ENCODE results near the gene FTO.
"Not testable (repeated sequence)": the region's sequence is repeated elsewhere in the genome, so short reads cannot be mapped to it uniquely, and the experiment has no call there.

Gene FTO

DNA sequence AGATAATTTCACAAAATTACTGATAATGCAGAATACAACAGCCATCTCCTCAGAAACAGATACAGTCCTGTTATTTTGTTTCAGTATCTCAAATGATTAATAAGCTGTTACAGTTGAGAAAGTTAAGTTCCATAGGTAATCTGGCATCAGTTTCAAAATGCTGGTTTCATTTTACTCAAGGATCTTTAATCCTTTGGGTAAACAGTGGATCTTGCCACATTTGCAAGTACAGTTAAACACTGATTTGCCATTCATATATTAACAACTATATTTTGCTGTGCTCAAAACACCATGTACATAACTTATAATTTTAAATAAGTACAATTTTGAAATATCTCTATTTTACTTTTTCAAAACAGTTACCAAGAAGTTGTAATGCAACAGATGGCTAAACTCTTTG, 31.5 kb upstream of the FTO start:
- DNase-seq (ENCODE audit: extremely low read depth, low read depth) = no peak
- TF ChIP-seq, protein P1, sequence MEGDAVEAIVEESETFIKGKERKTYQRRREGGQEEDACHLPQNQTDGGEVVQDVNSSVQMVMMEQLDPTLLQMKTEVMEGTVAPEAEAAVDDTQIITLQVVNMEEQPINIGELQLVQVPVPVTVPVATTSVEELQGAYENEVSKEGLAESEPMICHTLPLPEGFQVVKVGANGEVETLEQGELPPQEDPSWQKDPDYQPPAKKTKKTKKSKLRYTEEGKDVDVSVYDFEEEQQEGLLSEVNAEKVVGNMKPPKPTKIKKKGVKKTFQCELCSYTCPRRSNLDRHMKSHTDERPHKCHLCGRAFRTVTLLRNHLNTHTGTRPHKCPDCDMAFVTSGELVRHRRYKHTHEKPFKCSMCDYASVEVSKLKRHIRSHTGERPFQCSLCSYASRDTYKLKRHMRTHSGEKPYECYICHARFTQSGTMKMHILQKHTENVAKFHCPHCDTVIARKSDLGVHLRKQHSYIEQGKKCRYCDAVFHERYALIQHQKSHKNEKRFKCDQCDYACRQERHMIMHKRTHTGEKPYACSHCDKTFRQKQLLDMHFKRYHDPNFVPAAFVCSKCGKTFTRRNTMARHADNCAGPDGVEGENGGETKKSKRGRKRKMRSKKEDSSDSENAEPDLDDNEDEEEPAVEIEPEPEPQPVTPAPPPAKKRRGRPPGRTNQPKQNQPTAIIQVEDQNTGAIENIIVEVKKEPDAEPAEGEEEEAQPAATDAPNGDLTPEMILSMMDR (IDR thresholded peaks at IDR 0.05; ENCODE audit: low read depth, low read length, missing control alignments) = no peak
- no peak overlapping the region for H3K4me3 ChIP-seq (replicated peaks; ENCODE audit: low read depth, low read length)

DNA sequence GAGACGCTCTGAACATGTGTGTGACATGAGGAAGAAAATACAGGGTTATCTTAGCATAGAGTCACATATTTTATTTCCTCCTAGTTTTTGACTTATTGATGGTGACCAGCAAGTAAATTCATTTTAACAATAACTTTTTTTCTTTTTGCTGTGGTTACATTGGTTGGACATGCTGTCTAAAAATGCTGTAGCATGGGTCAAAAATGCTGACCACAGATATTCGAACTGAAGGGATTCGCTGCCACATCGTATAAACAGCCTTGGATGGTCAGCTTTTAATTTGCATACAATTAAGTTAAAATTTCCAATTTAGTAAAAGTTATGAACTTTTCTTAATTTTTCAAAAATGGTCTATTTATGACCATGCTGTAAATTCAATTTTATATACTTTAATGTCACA, 30.8 kb upstream of the FTO start:
- TF ChIP-seq, protein P1 (IDR thresholded peaks at IDR 0.05; ENCODE audit: low read depth, low read length, missing control alignments) = no peak
- no peak for DNase-seq (ENCODE audit: extremely low read depth, low read depth)
- no peak overlapping the region for H3K4me3 ChIP-seq (replicated peaks; ENCODE audit: low read depth, low read length)

DNA sequence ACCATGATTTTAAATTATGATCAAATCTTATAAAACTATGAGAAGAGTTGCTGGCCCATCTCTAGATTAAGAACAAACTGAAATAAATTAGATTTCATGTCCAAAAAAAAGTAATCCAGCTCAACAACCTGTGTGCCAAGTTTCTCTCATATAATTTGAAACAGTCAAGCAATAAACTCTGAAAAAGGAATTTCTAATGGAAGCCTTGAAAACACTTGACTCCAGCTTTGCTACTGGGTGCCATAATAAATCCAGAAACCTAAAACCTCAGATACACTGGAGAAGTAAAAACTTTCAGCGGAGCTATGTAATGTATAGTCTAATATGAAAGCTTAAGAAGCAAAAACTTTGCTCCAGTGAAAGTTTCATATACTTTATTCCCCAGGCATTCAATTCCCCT, 25.8 kb upstream of the FTO start:
- TF ChIP-seq, protein P1 (IDR thresholded peaks at IDR 0.05; ENCODE audit: low read depth, low read length, missing control alignments) = no peak
- DNase-seq (ENCODE audit: extremely low read depth, low read depth) = no peak
- no peak overlapping the region for H3K4me3 ChIP-seq (replicated peaks; ENCODE audit: low read depth, low read length)

DNA sequence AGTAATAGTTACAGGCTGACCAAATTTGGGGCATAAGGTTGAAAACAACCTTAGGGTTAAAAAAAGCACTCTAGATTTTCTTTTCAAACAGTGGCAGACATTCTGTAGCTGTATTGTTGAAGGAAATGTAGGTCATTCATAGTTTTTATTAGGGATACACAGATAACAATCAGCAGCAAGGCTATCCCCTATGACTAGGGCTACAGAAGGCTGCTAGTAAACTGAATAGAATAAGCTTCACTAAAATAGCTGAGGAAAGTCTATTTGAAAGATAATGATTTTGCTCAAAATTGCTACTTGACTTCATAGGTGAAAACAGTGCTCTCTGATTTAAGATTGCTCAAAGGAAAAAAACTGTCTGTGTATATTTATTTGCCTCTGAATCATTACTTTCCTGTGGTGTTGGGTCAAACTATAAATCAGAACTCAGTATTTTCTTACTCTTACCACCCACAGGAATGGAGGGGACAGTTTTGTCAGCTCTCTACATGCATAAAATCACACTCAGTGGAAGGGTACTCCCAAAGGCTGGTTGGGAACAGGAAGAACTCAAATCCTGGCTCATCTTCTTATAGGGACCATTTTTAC, 25.1 kb upstream of the FTO start:
- DNase-seq (ENCODE audit: extremely low read depth, low read depth) = no peak
- TF ChIP-seq, protein P1 (IDR thresholded peaks at IDR 0.05; ENCODE audit: low read depth, low read length, missing control alignments) = no peak
- no peak overlapping the region for H3K4me3 ChIP-seq (replicated peaks; ENCODE audit: low read depth, low read length)

DNA sequence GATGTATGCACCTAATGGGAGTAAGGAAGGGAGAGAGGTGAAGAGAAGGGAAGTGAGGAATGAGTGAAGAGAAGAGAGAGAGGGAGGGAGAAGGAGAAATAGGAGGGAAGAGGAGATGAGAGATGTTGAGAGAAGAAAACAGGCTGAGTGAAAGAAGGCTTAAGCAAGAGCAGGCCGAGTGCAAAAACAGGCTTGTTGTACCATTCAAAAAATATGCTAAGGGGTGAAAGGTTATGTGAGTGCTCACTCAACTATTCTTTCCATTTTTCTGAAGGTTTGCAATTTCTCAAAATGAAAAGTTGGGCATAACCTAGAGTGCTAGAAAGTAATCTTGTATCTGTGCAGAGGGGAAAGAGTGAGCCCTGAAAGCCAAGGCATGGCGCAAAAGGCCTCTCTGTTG, 23.2 kb upstream of the FTO start:
- TF ChIP-seq, protein P1 (IDR thresholded peaks at IDR 0.05; ENCODE audit: low read depth, low read length, missing control alignments) = no peak
- no peak overlapping the region for H3K4me3 ChIP-seq (replicated peaks; ENCODE audit: low read depth, low read length)
- no peak for DNase-seq (ENCODE audit: extremely low read depth, low read depth)

DNA sequence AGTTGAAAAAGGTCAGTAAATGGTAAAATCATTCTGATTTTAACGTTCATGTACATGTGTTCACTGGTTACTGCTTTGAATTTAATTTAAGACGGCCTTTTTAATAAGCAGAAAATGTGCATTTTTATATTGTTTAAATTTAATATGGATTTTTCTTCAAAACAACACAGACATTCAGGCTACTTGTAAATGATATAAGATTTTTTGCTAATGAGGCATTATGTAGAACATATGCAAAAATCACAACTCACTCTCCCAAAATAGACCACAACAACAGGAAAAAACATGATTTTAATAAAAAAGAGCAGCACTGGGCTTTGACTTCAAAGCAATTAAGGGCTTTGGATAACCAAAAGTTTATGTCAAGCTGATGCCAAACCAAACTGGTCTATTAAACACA, 22.6 kb upstream of the FTO start:
- no peak overlapping the region for H3K4me3 ChIP-seq (replicated peaks; ENCODE audit: low read depth, low read length)
- no peak for DNase-seq (ENCODE audit: extremely low read depth, low read depth)
- TF ChIP-seq, protein P1 (IDR thresholded peaks at IDR 0.05; ENCODE audit: low read depth, low read length, missing control alignments) = no peak

DNA sequence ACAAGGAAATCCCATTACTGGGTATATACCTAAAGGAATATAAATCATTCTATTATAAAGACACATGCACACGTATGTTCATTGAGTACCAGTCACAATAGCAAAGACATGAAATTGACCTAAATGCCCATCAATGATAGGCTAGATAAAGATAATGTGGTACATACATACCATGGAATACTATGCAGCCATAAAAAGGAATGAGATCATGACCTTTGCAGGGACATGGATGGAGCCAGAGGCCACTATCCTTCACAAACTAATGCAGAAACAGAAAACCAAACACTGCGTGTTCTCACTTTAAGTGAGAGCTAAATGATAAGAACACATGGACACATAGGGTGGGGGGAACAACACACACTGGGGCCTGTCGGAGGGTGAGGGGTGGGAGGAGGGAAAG, 18.6 kb upstream of the FTO start:
- DNase-seq (ENCODE audit: extremely low read depth, low read depth); H3K4me3 ChIP-seq (replicated peaks; ENCODE audit: low read depth, low read length): not testable (repeated sequence)

Measured in HFF-Myc (cell line).